Testis (tissue), 2 donors: ENCODE data around the gene SLC19A1.

Experiments used
- POLR2A ChIP-seq: fragments of 450-650 bp; IDR thresholded peaks from one replicate; pipeline ENCODE4 v1.6.1; 2017; ENCODE audit warnings: antibody characterized with exemption, mild to moderate bottlenecking, moderate library complexity
- TF ChIP-seq, protein P1 (sequence below), 3 experiments: fragments of 450-650 bp in 2 of 3; fragments of 200-600 bp in 1 of 3; sonication (generic) in 1 of 3; IDR thresholded peaks; one replicate each; pipeline ENCODE4 v1.5.1; 2016 to 2019; ENCODE audit warnings: antibody characterized with exemption in 3 of 3, mild to moderate bottlenecking in 2 of 3, moderate library complexity in 1 of 3

DNA sequence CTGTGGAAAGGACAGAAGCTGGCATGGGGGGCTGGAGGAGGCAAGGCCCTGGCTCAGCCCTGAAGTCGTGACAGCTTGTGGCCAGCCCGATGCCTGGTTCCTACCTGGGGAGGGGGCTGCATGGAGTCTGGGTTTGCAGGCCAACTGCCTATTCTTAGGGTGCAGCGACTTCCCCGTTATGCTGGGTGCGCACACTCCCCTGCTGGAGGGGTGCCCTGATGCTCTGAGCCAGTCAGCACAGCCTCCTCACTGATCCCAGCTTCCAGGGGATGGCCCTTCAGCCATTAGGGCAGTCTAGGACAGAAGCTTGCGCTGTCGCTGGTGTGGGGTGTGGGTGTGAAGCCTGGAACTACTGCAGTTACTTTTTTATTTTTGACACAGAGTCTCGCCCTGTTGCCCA, 30.0 kb upstream of the SLC19A1 start:
- TF ChIP-seq, protein P1, sequence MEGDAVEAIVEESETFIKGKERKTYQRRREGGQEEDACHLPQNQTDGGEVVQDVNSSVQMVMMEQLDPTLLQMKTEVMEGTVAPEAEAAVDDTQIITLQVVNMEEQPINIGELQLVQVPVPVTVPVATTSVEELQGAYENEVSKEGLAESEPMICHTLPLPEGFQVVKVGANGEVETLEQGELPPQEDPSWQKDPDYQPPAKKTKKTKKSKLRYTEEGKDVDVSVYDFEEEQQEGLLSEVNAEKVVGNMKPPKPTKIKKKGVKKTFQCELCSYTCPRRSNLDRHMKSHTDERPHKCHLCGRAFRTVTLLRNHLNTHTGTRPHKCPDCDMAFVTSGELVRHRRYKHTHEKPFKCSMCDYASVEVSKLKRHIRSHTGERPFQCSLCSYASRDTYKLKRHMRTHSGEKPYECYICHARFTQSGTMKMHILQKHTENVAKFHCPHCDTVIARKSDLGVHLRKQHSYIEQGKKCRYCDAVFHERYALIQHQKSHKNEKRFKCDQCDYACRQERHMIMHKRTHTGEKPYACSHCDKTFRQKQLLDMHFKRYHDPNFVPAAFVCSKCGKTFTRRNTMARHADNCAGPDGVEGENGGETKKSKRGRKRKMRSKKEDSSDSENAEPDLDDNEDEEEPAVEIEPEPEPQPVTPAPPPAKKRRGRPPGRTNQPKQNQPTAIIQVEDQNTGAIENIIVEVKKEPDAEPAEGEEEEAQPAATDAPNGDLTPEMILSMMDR (IDR thresholded peaks at IDR 0.05), result no peak
- TF ChIP-seq POLR2A, result no peak
